Lower lobe of right lung (tissue), 2 donors: Measurements from ENCODE around the gene SLC6A13. TPM values are rescaled to one million over a fixed set of nuclear protein-coding genes. Genes with fewer than 3 reads are reported as not detected.

ENCODE experiments used
- ATAC-seq, 2 donors: fragments of 200-7000 bp; cut with Tn5 transposase; one replicate each; pipeline ENCODE4 v1.9.1; 2020 to 2022; ENCODE audit warnings: mild to moderate bottlenecking in 2 of 2, moderate library complexity in 2 of 2
- DNase-seq: peaks from one replicate; pipeline ENCODE4 v3.0.0-alpha.2; 2020
- H3K27ac ChIP-seq: fragments of 200-600 bp; one replicate; pipeline ENCODE4 v1.8.0; 2022
- H3K27me3 ChIP-seq: fragments of 200-600 bp; one replicate; pipeline ENCODE4 v1.8.0; 2022; ENCODE audit warnings: low read depth
- H3K36me3 ChIP-seq: fragments of 200-600 bp; one replicate; pipeline ENCODE4 v1.8.0; 2022; ENCODE audit warnings: mild to moderate bottlenecking
- H3K4me1 ChIP-seq: fragments of 200-600 bp; one replicate; pipeline ENCODE4 v1.8.0; 2022
- H3K4me3 ChIP-seq: fragments of 200-600 bp; one replicate; pipeline ENCODE4 v1.8.0; 2022; ENCODE audit warnings: mild to moderate bottlenecking
- H3K9me3 ChIP-seq: fragments of 200-600 bp; one replicate; pipeline ENCODE4 v1.8.0; 2022
- intact Hi-C: fragments of 100-400 bp; cut with DNase I; formaldehyde crosslinking; loops from one replicate; pipeline ENCODE4 v1.11.0; 2022
- total RNA-seq: library from RNA; stranded (reverse); fragmentation: NEBNext Ultra II Directional; extraction: Animal tissue kit (Norgen Biotek cat#: 25700); gene quantifications from one replicate; pipeline ENCODE4 v1.2.1, GENCODE V29; 2021
- TF ChIP-seq, protein P1 (sequence below): fragments of 200-600 bp; IDR thresholded peaks from one replicate; pipeline ENCODE4 v1.8.0; 2022; ENCODE audit warnings: antibody characterized with exemption, mild to moderate bottlenecking
- donor health status: DM: no; HTN: yes; CAD: no; lungs with severe emphysema.

SLC6A13 gene
- total RNA-seq, 1 donor from 2014 or later, result 5.0 TPM

DNA sequence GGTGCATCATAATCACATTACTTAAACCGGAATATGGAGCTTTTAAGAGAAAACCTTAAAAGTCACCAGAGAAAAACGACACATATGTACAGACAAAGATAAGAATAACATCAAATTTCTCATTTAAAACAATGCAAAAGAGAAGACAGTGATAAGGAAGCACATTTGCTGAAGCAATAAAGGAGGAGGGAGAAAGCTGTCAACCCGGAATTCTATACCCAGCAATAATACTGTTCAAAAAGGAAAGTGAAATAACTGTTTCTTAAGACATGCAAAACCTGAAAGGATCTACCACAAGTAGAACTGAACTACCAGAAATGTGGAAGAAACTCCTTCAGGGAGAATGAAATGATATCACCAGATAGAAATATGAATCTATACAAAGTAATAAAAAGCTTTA is 15.4 kb downstream of the SLC6A13 start:
- Histone ChIP-seq H3K9me3 (peaks cover 5% of the 10 kb centered on the region), H3K27me3 (peaks cover 2% of the 10 kb centered on the region), H3K27ac (no peak overlapping the region), H3K4me3 (no peak overlapping the region), H3K36me3 (no peaks in the 10 kb centered on the region), H3K4me1 (no peaks in the 10 kb centered on the region)
- intact Hi-C loops, result no loop called here
- TF ChIP-seq, protein P1, sequence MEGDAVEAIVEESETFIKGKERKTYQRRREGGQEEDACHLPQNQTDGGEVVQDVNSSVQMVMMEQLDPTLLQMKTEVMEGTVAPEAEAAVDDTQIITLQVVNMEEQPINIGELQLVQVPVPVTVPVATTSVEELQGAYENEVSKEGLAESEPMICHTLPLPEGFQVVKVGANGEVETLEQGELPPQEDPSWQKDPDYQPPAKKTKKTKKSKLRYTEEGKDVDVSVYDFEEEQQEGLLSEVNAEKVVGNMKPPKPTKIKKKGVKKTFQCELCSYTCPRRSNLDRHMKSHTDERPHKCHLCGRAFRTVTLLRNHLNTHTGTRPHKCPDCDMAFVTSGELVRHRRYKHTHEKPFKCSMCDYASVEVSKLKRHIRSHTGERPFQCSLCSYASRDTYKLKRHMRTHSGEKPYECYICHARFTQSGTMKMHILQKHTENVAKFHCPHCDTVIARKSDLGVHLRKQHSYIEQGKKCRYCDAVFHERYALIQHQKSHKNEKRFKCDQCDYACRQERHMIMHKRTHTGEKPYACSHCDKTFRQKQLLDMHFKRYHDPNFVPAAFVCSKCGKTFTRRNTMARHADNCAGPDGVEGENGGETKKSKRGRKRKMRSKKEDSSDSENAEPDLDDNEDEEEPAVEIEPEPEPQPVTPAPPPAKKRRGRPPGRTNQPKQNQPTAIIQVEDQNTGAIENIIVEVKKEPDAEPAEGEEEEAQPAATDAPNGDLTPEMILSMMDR, result no peak
- ATAC-seq, result no peak
- DNase-seq, result no peak

DNA sequence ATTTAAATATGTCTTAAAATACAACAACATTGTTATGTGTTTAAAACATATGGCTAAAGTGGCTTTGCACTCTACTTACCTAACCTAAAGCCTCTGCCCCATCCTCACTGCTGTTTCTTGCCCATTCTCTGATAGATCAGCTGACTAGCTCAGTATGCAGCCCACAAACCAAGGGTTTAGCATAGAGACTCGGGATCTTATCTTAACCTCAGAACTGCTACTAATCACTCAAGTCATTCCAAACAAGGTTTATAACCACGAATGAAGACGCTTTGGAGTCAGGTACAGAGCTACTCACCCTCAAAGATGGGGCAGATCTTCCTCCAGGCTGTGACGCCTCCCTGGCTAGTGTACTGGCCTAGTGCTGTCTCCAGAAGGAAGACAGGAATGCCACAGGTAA is 19.3 kb downstream of the SLC6A13 start:
- Histone ChIP-seq H3K27me3 (peaks cover 2% of the 10 kb centered on the region), H3K36me3 (no peaks in the 10 kb centered on the region), H3K9me3 (peaks cover 5% of the 10 kb centered on the region), H3K4me1 (no peaks in the 10 kb centered on the region), H3K27ac (no peak overlapping the region), H3K4me3 (no peak overlapping the region)
- ATAC-seq, result no peak
- no peak for DNase-seq
- intact Hi-C loops, result no loop called here
- TF ChIP-seq, protein P1, result no peak

DNA sequence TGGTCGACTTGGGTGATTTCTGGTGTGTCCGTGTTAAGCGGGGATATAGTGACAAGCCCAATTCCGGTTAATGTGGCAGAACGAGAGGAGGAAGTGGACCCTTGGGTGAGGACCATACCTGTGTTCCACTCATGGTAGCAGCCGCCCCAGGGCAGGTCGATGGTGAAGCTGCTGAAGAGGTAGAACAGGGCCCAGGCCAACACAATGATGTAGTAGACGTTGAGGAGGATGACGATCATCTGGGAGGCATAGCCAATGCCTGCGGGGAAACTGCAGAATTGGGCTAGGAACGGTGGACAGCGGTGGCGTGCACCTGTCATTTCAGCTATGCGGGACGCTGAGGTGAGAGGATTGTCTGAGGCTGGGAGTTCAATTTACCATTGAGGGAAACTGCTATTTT is 20.1 kb downstream of the SLC6A13 start:
- H3K9me3 ChIP-seq, result peaks cover 5% of the 10 kb centered on the region
- intact Hi-C loops, result no loop called here
- ATAC-seq (no peak), DNase-seq (no peak)
- no peak overlapping the region for H3K4me3 ChIP-seq
- H3K4me1 ChIP-seq, result no peaks in the 10 kb centered on the region
- H3K27me3 ChIP-seq, result peaks cover 2% of the 10 kb centered on the region
- H3K36me3 ChIP-seq, result no peaks in the 10 kb centered on the region
- TF ChIP-seq, protein P1, result no peak
- no peak overlapping the region for H3K27ac ChIP-seq

DNA sequence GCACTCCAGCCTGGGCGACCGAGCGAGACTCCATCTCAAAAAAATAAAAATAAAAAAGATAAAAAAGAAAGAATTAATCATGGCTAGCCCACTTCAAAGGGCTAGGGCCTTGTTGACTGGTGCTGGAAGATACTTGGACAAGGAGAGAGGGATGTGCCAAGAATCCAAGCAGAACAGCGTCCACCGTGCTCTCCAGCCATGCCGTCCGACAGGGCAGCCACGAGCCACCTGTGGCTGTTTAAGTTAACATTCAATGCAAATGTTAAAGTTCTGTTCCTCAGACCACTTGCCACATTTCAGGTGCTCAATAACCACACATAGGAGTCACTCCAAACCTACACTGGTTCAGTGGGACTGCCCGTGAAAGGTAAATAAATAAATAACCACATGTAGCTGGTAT is 21.4 kb downstream of the SLC6A13 start:
- Histone ChIP-seq H3K36me3 (no peaks in the 10 kb centered on the region), H3K9me3 (peaks cover 3% of the 10 kb centered on the region), H3K27ac (no peak overlapping the region), H3K4me3 (no peak overlapping the region), H3K4me1 (no peaks in the 10 kb centered on the region), H3K27me3 (peaks cover 2% of the 10 kb centered on the region)
- DNase-seq, result no peak
- intact Hi-C loops, result no loop called here
- TF ChIP-seq, protein P1, result no peak
- no peak for ATAC-seq

DNA sequence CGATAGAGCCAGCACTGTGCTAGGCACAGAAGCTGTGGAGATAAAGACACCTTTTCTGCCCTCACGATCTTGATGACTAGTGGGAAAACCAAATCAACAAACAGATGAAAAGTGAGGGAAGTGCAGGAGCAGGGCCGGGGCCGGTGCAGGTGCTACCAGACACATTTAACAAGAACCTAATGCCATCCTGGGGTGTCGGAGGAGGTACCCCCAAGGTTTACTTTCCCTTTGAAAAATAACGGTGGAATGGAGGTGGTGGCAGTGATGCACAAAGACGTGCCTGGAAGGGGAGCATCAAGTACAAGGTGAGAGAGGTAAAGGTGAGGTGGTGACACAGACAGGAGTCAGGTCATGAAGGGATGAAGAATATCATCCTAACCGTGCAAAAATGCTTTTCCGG is 22.1 kb downstream of the SLC6A13 start:
- no peak for ATAC-seq
- Histone ChIP-seq H3K4me1 (no peaks in the 10 kb centered on the region), H3K4me3 (no peak overlapping the region), H3K9me3 (peaks cover 10% of the 10 kb centered on the region), H3K27ac (no peak overlapping the region), H3K36me3 (no peaks in the 10 kb centered on the region), H3K27me3 (peaks cover 2% of the 10 kb centered on the region)
- intact Hi-C loops, result no loop called here
- no peak for DNase-seq
- TF ChIP-seq, protein P1, result no peak
